NCI-H2029 treated with DMSO at 0.1 percent for 48 hours (cell line): ENCODE data around the gene MYCN.
"Not testable (repeated sequence)": the region's sequence is repeated elsewhere in the genome, so short reads cannot be mapped to it uniquely, and the experiment has no call there.

ENCODE experiments used
- DNase-seq: peaks from one replicate; lab custom pipeline; 2025; lab: John Stamatoyannopoulos, UW

Gene MYCN

DNA sequence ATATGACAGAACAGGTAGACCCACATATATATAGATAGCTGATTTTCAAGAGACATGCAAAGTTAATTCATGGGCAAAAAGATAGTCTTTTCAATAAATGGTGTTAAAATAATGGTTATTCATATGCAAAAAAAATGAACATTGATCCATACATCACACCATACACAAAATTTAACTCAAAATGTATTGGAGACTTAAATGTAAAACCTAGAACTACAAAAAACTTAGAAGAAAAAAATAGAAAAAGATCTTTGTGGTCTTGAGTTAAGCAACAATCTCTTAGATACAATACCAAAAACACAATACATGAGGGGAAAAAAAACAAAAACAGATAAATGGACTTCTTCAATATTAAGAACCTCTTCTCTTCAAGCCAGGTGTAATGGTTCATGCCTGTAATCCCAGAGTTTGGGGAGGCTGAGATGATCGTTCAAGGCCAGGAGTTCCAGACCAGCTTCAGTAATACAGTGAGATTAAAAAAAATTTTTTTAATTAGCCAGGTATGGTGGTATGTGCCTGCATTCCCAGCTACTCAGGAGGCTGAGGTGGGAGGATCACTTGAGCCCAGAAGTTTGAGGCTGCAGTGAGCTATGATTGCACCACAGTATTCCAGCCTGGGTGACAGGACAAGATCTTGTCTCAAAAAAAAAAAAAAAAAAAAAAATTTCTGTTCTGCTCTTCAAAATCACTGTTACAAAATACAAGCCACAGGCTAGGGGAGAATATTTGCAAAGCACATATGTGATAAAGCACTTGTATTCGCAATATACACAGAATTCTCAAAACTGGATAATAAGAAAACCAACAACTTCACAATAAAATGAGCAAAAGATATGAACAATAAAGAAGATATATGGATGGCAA, 32.7 kb upstream of the MYCN start:
- no peak for DNase-seq

DNA sequence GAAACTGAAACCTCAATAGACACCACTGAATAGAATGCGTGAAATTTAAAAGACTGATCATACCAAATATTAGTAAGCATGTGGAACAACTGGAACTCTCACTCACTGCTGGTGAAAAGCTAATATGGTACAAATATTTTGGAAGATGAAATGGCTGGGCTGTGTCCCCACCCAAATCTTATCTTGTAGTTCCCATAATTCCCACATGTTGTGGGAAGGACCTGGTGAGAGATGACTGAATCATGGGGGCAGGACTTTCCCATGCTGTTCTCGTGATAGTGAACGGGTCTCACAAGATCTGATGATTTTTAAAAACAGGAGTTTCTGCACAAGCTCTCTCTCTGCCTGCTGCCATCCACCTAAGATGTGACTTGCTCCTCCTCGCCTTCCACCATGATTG, 32.0 kb upstream of the MYCN start:
- no peak for DNase-seq

DNA sequence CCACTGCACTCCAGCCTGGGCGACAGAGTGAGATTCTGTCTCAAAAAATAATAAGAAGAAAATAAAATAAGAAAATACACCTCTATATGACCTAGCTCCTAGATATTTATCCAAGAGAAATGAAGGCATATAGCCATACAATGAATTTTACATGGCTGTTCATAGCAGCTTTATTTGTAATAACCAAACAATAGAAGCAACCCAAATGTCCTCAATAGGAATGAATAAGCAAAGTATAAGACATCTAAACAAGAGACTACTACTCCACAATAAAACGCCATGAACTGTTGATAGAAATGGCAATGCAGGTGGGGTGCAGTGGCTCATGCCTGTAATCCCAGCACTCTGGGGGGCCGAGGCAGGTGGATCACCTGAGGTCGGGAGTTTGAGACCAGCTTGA, 31.2 kb upstream of the MYCN start:
- no peak for DNase-seq

DNA sequence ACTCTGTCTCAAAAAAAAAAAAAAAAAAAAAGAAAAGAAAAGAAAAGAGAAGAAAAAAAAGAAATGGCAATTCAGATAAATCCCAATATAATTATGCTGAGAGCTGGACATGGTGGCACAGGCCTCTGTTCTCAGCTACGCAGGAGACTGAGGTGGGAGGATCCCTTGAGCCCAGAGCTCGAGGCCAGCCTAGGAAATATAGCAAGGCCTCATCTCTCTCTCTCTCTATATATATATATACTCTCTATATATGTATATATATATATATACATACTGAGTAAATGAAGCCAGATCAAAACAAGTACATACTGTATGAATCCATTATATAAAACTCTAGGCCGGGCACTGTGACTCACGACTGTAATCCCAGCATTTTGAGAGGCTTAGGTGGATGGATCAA, 30.6 kb upstream of the MYCN start:
- DNase-seq = no peak

GRCh38 chr2:15911270-15911669, 29.1 kb upstream of the MYCN start:
- DNase-seq = not testable (repeated sequence)

GRCh38 chr2:15911686-15912085, 28.7 kb upstream of the MYCN start:
- DNase-seq = no peak

GRCh38 chr2:15912203-15912602, 28.1 kb upstream of the MYCN start:
- no peak for DNase-seq

GRCh38 chr2:15913146-15913545, 27.2 kb upstream of the MYCN start:
- no peak for DNase-seq

DNA sequence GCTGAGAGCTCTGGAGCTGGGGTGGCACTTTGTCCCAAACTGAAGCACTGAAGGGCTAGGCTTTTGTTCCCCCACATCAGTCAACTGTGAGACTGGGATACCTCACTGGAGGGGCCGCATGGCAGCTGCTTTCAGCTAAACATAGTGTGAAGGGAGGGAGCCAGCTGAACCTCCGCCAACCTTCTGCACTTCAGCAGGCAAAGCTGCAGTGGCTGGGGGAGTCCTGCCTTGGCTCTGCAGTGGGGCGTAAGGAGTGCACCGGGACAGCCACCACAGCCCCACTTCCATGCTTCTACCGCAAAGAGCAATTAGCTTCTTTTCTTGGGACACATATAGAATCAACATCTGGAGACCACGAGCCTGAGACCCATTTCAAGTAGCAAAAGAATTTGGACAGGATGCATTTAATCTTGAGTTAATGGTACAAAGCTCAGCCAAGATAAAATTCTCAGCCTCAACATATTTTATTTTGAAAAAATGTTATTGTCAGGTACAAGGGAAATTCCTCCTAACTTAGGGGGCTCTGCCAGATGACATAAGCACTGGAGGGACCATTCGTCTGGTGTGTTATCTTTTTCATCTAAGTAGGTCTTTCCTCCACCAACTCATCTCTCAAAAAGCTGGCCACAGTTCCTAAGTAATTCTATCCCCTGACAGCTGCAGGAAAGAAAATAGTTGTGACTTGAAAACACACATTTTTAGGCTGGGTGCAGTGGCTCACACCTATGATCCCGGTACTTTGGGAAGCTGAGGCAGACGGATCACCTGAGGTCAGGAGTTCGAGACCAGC, 25.6 kb upstream of the MYCN start:
- DNase-seq = no peak

DNA sequence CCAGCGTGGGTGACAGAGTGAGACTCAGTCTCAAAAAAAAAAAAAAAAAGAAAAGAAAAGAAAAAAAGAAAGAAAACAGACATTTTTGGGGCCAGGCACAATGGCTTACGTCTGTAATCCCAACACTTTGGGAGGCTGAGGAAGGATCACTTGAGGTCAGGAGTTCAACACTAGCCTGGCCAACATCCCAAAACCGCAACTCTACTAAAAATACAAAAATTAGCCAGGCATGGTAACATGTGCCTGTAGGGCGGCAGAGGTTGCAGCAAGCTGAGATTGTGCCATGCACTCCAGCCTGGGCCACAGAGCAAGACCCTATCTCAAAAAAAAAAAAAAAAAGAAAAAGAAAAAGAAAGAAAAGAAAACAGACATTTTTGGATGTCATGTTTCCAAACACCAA, 24.8 kb upstream of the MYCN start:
- not testable (repeated sequence) for DNase-seq

GRCh38 chr2:15916336-15916735, 24.0 kb upstream of the MYCN start:
- no peak for DNase-seq

DNA sequence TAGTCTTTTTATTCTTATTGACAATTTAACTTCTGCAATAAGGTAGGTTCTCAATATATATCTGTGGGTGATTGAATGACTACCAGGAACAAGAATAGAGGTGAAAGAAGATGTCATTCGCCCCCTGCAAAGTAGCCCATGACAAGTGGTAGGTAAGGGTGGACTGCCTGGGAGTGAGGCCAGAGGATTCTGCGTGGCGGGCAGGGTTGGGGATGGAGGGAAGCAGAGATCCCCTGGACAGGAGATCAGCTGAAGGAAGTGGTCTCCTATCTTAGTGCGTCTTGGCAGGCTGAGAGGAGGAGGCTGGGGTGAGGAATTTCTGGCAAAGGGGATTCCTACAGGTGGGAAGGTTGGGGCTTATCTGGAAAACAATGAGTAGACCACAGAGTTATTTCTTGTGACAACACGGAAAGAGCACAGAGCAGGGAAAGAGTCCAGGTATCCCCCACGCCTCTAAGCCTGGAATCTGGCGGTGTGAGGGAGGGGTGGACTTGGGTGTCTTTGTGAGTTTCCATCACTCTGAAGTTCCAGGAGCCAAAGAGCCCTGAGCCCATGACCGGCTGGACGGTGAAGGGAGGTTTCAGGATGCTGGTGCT, 21.5 kb upstream of the MYCN start:
- DNase-seq = no peak

DNA sequence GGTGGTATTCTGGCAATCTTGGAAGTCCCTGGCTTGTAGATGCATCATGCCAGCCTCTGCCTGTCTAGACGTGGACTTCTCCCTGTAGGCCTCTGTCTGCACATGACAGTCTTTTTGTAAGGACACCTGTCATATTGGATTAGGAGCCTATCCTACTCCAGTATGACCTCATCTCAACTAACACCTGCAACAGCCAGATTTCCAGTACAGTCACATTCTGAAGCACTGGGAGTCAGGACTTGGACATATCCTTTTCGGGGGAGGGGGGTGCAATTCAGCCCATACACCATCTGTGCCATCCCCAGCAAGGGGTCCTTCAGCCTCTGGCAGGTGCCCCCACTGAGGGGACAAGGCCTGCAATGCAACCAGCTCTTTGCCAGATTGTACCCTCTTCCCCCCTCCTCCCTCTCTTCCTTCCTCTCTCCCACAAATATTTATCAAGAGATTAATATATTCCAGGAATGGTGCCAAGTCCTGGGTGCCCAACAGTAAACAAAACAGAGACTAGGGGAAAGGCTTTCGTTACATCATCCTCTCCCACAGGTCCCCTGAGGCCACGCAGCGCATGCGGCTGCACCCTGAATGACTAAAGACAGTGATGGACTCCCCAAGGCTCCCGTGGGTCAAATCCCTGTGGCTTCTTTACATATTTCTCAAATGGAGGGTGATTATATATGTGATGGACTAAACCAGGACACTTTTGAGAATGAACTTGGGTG, 20.5 kb upstream of the MYCN start:
- no peak for DNase-seq

GRCh38 chr2:15920696-15921095, 19.7 kb upstream of the MYCN start:
- DNase-seq = no peak

- no peak for DNase-seq
Measured at GRCh38 chr2:15923597-15923996, 16.8 kb upstream of the MYCN start.

- no peak for DNase-seq
Measured at GRCh38 chr2:15925819-15926218, 14.5 kb upstream of the MYCN start.

GRCh38 chr2:15926252-15926651, 14.1 kb upstream of the MYCN start:
- no peak for DNase-seq

- no peak for DNase-seq
Measured at GRCh38 chr2:15927551-15928218, 12.7 kb upstream of the MYCN start.

- DNase-seq = not testable (repeated sequence)
Measured at GRCh38 chr2:15929008-15929407, 11.3 kb upstream of the MYCN start.

DNA sequence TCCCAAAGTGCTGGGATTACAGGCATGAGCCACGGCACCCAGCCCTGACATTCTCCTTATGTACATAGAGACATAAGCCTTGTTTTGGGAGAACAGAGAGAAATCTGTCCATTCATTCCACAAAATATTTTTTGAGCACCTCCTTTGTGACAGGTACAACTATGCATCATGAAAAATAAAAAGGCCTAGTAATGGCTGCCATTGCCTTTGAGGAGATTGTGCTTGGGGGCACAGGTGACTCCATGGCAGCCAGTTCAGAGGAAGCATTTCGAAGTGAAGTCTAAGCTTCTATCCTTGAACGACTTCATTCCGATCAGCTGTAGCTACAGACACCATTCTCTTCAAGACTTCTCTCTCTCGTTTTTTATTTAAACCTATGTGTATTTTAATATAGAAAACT, 10.5 kb upstream of the MYCN start:
- no peak for DNase-seq

DNA sequence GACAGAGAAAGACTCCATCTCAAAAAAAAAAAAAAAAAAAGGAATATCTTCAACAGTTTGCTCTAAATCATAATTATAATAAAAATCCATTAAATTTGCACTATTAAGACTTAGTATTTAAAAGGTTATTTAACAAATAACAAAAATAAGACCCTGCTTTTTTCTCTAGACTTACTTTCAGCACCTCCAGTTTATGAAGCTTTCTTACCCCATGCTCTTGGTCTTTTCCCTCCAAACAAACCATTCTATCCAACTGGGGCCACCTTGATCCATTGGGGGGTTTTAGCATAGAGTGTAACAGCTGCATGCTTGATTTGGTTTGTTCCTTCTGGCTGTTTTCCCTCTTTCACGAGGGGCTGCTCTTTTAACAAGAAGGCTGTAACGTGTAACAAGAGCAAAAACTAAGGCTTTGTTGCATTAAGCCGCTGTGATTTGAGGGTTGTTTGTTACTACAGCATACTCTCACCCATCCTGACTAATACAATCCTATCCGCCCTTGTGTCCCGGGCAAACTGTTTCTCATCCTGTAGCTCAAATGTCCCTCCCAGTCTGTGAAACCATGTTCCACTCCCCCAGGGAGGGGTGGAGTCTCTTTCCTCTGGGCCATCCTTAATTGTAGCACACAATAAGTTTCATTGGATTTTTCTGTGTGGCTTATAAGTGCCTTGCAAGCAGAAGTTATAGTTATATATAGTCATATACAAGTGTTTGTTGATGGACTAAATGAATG, 9.6 kb upstream of the MYCN start:
- DNase-seq = no peak
